DMS53 treated with DMSO at 0.1 percent for 48 hours (cell line): Measurements from ENCODE around the gene GPR139.

Experiments
- DNase-seq: peaks from one replicate; lab custom pipeline; 2025; ENCODE audit not compliant: unreplicated experiment; lab: John Stamatoyannopoulos, UW

Gene GPR139

GRCh38 chr16:20056436-20056835 lies 17.3 kb downstream of the GPR139 start:
- no peak for DNase-seq

- DNase-seq: no peak
Measured at GRCh38 chr16:20053336-20053735, 20.4 kb downstream of the GPR139 start.

GRCh38 chr16:20051611-20052010 lies 22.1 kb downstream of the GPR139 start:
- DNase-seq: no peak

GRCh38 chr16:20051147-20051546 lies 22.5 kb downstream of the GPR139 start:
- DNase-seq: no peak

GRCh38 chr16:20049831-20050230 lies 23.9 kb downstream of the GPR139 start:
- DNase-seq: peak; percentile 12

GRCh38 chr16:20045886-20046285 lies 27.8 kb downstream of the GPR139 start:
- no peak for DNase-seq

- DNase-seq: no peak
Measured at GRCh38 chr16:20042848-20043247, 30.8 kb downstream of the GPR139 start.

GRCh38 chr16:20041924-20042596 lies 31.6 kb downstream of the GPR139 start:
- DNase-seq: no peak

- no peak for DNase-seq
Measured at GRCh38 chr16:20040011-20040410, 33.7 kb downstream of the GPR139 start.

- DNase-seq: no peak
Measured at GRCh38 chr16:20029611-20030010, 44.1 kb downstream of the GPR139 start.

GRCh38 chr16:20026361-20027072 lies 47.2 kb downstream of the GPR139 start:
- no peak for DNase-seq

- DNase-seq: no peak
Measured at GRCh38 chr16:20023190-20023589, 50.5 kb downstream of the GPR139 start.

- DNase-seq: no peak
Measured at GRCh38 chr16:20020976-20021375, 52.7 kb downstream of the GPR139 start.

- no peak for DNase-seq
Measured at GRCh38 chr16:20020083-20020482, 53.6 kb downstream of the GPR139 start.

- no peak for DNase-seq
Measured at GRCh38 chr16:20016234-20016633, 57.5 kb downstream of the GPR139 start.

GRCh38 chr16:20004931-20005330 lies 68.8 kb downstream of the GPR139 start:
- DNase-seq: no peak

GRCh38 chr16:20002936-20003335 lies 70.8 kb downstream of the GPR139 start:
- DNase-seq: no peak

- no peak for DNase-seq
Measured at GRCh38 chr16:20001856-20002707, 71.6 kb downstream of the GPR139 start.

- DNase-seq: no peak
Measured at GRCh38 chr16:19997734-19998133, 76.0 kb downstream of the GPR139 start.

GRCh38 chr16:19997264-19997663 lies 76.4 kb downstream of the GPR139 start:
- DNase-seq: peak; percentile 1

GRCh38 chr16:19994466-19995170 lies 79.1 kb downstream of the GPR139 start:
- DNase-seq: no peak
